Diencephalon (tissue), 1 donor: ENCODE data around the gene PTGES3. TPM values are rescaled to one million over a fixed set of nuclear protein-coding genes. Genes with fewer than 3 reads are reported as not detected.

Experiments
- small RNA-seq: library from RNA; depleted of rRNA; stranded (forward); fragments of <200 nt; gene quantifications from one replicate; pipeline ENCODE3, GENCODE V24; 2014
- total RNA-seq: library from RNA; depleted of rRNA; stranded (reverse); fragments of >200 nt; gene quantifications from one replicate; pipeline ENCODE4 v1.2.3, GENCODE V29; 2014

PTGES3 gene, protein sequence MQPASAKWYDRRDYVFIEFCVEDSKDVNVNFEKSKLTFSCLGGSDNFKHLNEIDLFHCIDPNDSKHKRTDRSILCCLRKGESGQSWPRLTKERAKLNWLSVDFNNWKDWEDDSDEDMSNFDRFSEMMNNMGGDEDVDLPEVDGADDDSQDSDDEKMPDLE
- 119 TPM for total RNA-seq

DNA sequence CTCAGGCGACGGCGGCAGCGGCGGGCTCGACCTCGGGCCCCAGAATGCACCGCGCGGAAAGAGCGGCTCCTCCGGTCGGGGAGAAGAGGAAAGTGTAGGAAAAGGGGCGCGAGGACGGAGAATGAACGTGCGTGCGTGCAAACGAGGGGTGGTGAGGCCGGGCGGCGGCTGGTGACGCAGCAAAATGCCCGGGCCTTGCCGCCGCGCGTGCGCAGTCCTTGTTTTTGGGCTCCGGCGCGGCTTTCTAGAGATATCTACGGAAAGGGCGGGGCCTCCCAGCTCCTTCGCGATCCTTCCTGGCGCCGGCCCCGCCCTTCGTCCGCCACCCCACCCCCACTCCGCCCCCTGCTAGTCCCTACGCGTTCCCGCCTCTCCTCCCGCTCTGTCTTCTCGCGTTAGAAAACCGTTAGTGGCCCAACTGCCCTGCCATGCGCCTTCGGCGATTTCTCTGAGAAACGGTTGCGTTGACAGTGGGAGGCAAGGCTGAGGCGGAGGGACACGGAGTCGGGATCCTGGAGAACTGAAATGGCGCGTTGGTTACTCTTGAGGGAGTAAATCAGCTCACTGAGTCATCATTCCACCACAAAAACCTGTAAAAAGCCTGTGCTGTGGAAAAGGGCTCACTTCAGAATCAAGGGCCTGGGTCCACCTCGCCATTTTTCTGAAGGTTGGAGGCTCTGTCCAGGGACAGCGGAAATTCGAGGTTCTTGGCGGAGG is at the start of gene PTGES3:
Gene PTGES3, minus strand, starts transcription at position 156 of the 717 bp plus-strand sequence. CDS start 285 bp downstream, outside the sequence.

GRCh38 chr12:56724972-56725722 is 37.1 kb upstream of the PTGES3 start, which contains the start of gene NACA:
Gene NACA, minus strand, starts transcription at chr12:56725299. Its CDS starts 778 bp downstream, at chr12:56724521.

GRCh38 chr12:56645717-56646446 is 42.2 kb downstream of the PTGES3 start, which contains the start of gene ATP5F1B:
Gene ATP5F1B, minus strand, starts transcription at chr12:56645984. Its CDS starts 21 bp downstream, at chr12:56645963.

GRCh38 chr12:56630180-56630632 is 57.9 kb downstream of the PTGES3 start, which contains the start of gene BAZ2A:
Gene BAZ2A, minus strand, starts transcription at chr12:56630326. Its CDS starts 12,796 bp downstream, at chr12:56617530.

Small RNA genes within 50 kb of the gene (small RNA-seq; reads per million reads assigned to genes)
- not detected for gene RN7SL809P
- 10,038 reads per million, percentile 100 among the genes with 10 or more reads in this experiment for gene SNORD59A

Other genes with a start within 250 kb of the PTGES3 start
- 7.4 TPM for gene TIMELESS, start 238.9 kb downstream of the PTGES3 start, total RNA-seq
- not detected for gene MIP, start 233.6 kb downstream of the PTGES3 start, total RNA-seq
- 2.3 TPM for gene SPRYD4, start 219.7 kb downstream of the PTGES3 start, total RNA-seq
- gene GLS2, start 200.1 kb downstream of the PTGES3 start, total RNA-seq, result 8.5 TPM
- 5.3 TPM for gene RBMS2, start 166.5 kb downstream of the PTGES3 start, total RNA-seq
- 20.5 TPM for gene BAZ2A, start 58.0 kb downstream of the PTGES3 start, total RNA-seq
- 446 TPM for gene ATP5F1B, start 42.3 kb downstream of the PTGES3 start, total RNA-seq
- 1,063 TPM for gene NACA, start 37.0 kb upstream of the PTGES3 start, total RNA-seq
- 21.9 TPM for gene PRIM1, start 64.0 kb upstream of the PTGES3 start, total RNA-seq
- gene HSD17B6, start 75.0 kb upstream of the PTGES3 start, total RNA-seq, result 12.0 TPM
- gene SDR9C7, start 246.1 kb upstream of the PTGES3 start, total RNA-seq, result 0.23 TPM